Upper lobe of left lung (tissue), 4 donors: ENCODE data around the gene SPATA6.

Source experiments
- EP300 ChIP-seq, 4 donors: sonication (generic); formaldehyde crosslinking; IDR thresholded peaks; one replicate each; pipeline ENCODE4 v1.5.1; 2017; ENCODE audit warnings: antibody characterized with exemption in 4 of 4, control low read depth in 2 of 4
- POLR2A ChIP-seq, 4 donors: fragments of 450-650 bp; IDR thresholded peaks; one replicate each; pipeline ENCODE4 v1.5.1; 2016 to 2017; ENCODE audit warnings: antibody characterized with exemption in 4 of 4, mild to moderate bottlenecking in 2 of 4
- POLR2AphosphoS5 ChIP-seq, 2 donors: sonication (generic); formaldehyde crosslinking; IDR thresholded peaks; one replicate each; pipeline ENCODE4 v1.5.1; 2017; ENCODE audit warnings: antibody characterized with exemption in 2 of 2
- TF ChIP-seq, protein P1 (sequence below), 6 experiments: fragments of 450-650 bp in 4 of 6; fragments of 200-600 bp in 2 of 6; sonication (generic) in 2 of 6; IDR thresholded peaks; one replicate each; pipeline ENCODE4 v1.5.1; 2016 to 2019; ENCODE audit warnings: antibody characterized with exemption in 6 of 6

DNA sequence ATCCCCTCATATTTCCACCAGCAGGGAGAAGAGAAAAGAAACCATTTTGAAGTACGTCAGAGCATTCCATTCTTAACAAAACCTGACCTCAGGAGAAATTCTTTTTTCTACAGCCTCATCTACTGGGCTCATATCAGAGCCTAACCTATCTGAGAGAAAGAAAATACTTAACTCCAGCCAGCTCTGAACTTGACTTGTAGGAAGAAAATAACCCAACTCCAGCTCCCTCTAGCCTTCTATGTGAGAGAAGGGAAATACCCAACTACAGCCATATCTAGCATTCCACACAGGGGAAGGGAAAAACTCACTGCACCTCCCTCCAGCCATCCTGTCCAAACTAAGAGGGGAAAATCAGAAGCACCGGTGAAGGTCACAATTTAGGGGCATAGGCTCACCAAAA, 57.7 kb downstream of the SPATA6 start:
- TF ChIP-seq, protein P1, sequence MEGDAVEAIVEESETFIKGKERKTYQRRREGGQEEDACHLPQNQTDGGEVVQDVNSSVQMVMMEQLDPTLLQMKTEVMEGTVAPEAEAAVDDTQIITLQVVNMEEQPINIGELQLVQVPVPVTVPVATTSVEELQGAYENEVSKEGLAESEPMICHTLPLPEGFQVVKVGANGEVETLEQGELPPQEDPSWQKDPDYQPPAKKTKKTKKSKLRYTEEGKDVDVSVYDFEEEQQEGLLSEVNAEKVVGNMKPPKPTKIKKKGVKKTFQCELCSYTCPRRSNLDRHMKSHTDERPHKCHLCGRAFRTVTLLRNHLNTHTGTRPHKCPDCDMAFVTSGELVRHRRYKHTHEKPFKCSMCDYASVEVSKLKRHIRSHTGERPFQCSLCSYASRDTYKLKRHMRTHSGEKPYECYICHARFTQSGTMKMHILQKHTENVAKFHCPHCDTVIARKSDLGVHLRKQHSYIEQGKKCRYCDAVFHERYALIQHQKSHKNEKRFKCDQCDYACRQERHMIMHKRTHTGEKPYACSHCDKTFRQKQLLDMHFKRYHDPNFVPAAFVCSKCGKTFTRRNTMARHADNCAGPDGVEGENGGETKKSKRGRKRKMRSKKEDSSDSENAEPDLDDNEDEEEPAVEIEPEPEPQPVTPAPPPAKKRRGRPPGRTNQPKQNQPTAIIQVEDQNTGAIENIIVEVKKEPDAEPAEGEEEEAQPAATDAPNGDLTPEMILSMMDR (IDR thresholded peaks at IDR 0.05), result no peak
- no peak for TF ChIP-seq POLR2A (IDR thresholded peaks at IDR 0.05)
- TF ChIP-seq POLR2AphosphoS5 (IDR thresholded peaks at IDR 0.05), result no peak
- no peak for TF ChIP-seq EP300 (IDR thresholded peaks at IDR 0.05)
